ENCODE data around the gene DMXL1.

The DMXL1 gene

GRCh38 chr5:119054101-119054500, 16.8 kb upstream of the DMXL1 start:
- Histone ChIP-seq H3K36me3 (ENCODE audit: low read depth) (no peaks in the 10 kb centered on the region), H3K4me3 (ENCODE audit: severe bottlenecking) (no peak overlapping the region), H3K4me1 (ENCODE audit: insufficient read depth, poor library complexity, severe bottlenecking) (no peaks in the 10 kb centered on the region), H3K27me3 (ENCODE audit: insufficient read depth, poor library complexity, severe bottlenecking) (no peaks in the 10 kb centered on the region), H3K9me3 (ENCODE audit: severe bottlenecking) (no peaks in the 10 kb centered on the region), H3K27ac (ENCODE audit: poor library complexity, severe bottlenecking) (no peak overlapping the region)
- TF ChIP-seq CTCF (IDR thresholded peaks at IDR 0.05; ENCODE audit: poor library complexity, severe bottlenecking): no peak
- no peak for DNase-seq (ENCODE audit: low spot score)
- ATAC-seq (ENCODE audit: low read depth): peak; percentile 60

GRCh38 chr5:119055294-119055693, 15.6 kb upstream of the DMXL1 start:
- Histone ChIP-seq H3K27me3 (ENCODE audit: insufficient read depth, poor library complexity, severe bottlenecking) (no peaks in the 10 kb centered on the region), H3K27ac (ENCODE audit: poor library complexity, severe bottlenecking) (no peak overlapping the region), H3K9me3 (ENCODE audit: severe bottlenecking) (no peaks in the 10 kb centered on the region), H3K36me3 (ENCODE audit: low read depth) (no peaks in the 10 kb centered on the region), H3K4me3 (ENCODE audit: severe bottlenecking) (no peak overlapping the region), H3K4me1 (ENCODE audit: insufficient read depth, poor library complexity, severe bottlenecking) (no peaks in the 10 kb centered on the region)
- DNase-seq (ENCODE audit: low spot score) (no peak), ATAC-seq (ENCODE audit: low read depth) (peak; percentile 41; the same call in 2 of the 3 replicates)
- TF ChIP-seq CTCF (IDR thresholded peaks at IDR 0.05; ENCODE audit: poor library complexity, severe bottlenecking): no peak

- H3K27me3 ChIP-seq (ENCODE audit: insufficient read depth, poor library complexity, severe bottlenecking): no peaks in the 10 kb centered on the region
- H3K9me3 ChIP-seq (ENCODE audit: severe bottlenecking): no peaks in the 10 kb centered on the region
- no peak overlapping the region for H3K4me3 ChIP-seq (ENCODE audit: severe bottlenecking)
- no peaks in the 10 kb centered on the region for H3K4me1 ChIP-seq (ENCODE audit: insufficient read depth, poor library complexity, severe bottlenecking)
- no peak for TF ChIP-seq CTCF (IDR thresholded peaks at IDR 0.05; ENCODE audit: poor library complexity, severe bottlenecking)
- ATAC-seq (ENCODE audit: low read depth) (no peak), DNase-seq (ENCODE audit: low spot score) (no peak)
- H3K36me3 ChIP-seq (ENCODE audit: low read depth): no peaks in the 10 kb centered on the region
- no peak overlapping the region for H3K27ac ChIP-seq (ENCODE audit: poor library complexity, severe bottlenecking)
Observed at GRCh38 chr5:119058979-119059529, 11.8 kb upstream of the DMXL1 start.

- no peak for ATAC-seq (ENCODE audit: low read depth)
- H3K4me1 ChIP-seq (ENCODE audit: insufficient read depth, poor library complexity, severe bottlenecking): no peaks in the 10 kb centered on the region
- H3K9me3 ChIP-seq (ENCODE audit: severe bottlenecking): no peaks in the 10 kb centered on the region
- DNase-seq (ENCODE audit: low spot score): no peak
- H3K27ac ChIP-seq (ENCODE audit: poor library complexity, severe bottlenecking): no peak overlapping the region
- H3K27me3 ChIP-seq (ENCODE audit: insufficient read depth, poor library complexity, severe bottlenecking): no peaks in the 10 kb centered on the region
- no peak for TF ChIP-seq CTCF (IDR thresholded peaks at IDR 0.05; ENCODE audit: poor library complexity, severe bottlenecking)
- H3K36me3 ChIP-seq (ENCODE audit: low read depth): no peaks in the 10 kb centered on the region
- H3K4me3 ChIP-seq (ENCODE audit: severe bottlenecking): no peak overlapping the region
Observed at GRCh38 chr5:119059740-119060255, 11.1 kb upstream of the DMXL1 start.

GRCh38 chr5:119063579-119064379, 7.1 kb upstream of the DMXL1 start:
- Histone ChIP-seq H3K36me3 (ENCODE audit: low read depth) (no peaks in the 10 kb centered on the region), H3K4me1 (ENCODE audit: insufficient read depth, poor library complexity, severe bottlenecking) (no peaks in the 10 kb centered on the region), H3K27me3 (ENCODE audit: insufficient read depth, poor library complexity, severe bottlenecking) (no peaks in the 10 kb centered on the region), H3K4me3 (ENCODE audit: severe bottlenecking) (no peak overlapping the region), H3K27ac (ENCODE audit: poor library complexity, severe bottlenecking) (no peak overlapping the region), H3K9me3 (ENCODE audit: severe bottlenecking) (no peaks in the 10 kb centered on the region)
- no peak for DNase-seq (ENCODE audit: low spot score)
- TF ChIP-seq CTCF (IDR thresholded peaks at IDR 0.05; ENCODE audit: poor library complexity, severe bottlenecking): no peak
- ATAC-seq (ENCODE audit: low read depth): peak; percentile 65

Measured in RWPE2 (cell line).